ENCODE results near the gene IFT57. TPM values are rescaled to one million over a fixed set of nuclear protein-coding genes. Genes with fewer than 3 reads are reported as not detected.
A peak's percentile ranks its signal among the peaks of the same experiment; 100 is the strongest.

The IFT57 gene
- total RNA-seq, 1 donor from 2014 or later, result 31.4 TPM

DNA sequence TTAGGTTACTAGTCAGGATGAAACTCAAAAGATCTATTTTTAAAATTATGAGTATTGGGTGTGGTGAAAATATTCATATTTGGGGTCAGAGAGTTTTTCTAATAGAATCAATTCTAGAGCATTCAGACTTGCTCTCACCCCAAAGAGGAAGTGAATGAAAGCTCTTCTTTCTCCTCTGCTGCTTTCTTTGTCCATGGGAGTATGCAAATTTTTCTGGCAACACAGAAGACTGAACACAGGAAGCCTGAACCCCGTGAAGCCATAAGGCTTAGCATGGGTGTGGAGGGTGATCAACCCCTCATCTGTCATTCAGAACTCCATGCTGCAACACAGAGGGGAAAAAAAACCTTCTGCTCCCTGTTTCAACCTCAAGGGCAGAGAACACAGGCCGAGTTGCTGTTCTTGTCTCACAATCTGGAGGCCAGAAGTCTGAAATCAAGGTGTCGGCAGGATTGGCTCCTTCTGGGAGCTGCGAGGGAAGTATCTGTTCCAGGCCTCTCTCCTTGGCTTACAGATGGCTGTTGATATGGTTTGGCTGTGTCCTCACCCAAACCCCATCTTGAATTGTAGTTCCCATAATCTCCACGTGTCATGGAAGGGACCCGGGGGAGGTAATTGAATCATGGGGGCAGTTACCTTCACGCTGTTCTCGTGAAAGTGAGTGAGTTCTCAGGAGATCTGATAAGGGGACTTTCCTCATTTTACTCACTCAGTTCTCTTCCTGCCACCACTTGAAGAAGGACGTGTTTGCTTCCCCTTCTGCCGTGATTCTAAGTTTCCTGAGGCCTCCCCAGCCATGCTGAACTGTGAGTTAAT lies 97.7 kb downstream of the IFT57 start:
- Mint-ChIP-seq H3K27ac (ENCODE audit: unreplicated experiment) (peak overlapping the region; percentile 90), H3K9me3 (ENCODE audit: unreplicated experiment) (no peaks in the 10 kb centered on the region), H3K27me3 (ENCODE audit: unreplicated experiment) (peaks cover 3% of the 10 kb centered on the region), H3K4me3 (ENCODE audit: unreplicated experiment) (peak overlapping the region; percentile 76), H3K36me3 (ENCODE audit: low read depth, unreplicated experiment) (peaks cover 2% of the 10 kb centered on the region), H3K4me1 (ENCODE audit: unreplicated experiment) (peaks cover 54% of the 10 kb centered on the region)
- TF ChIP-seq, protein P1, sequence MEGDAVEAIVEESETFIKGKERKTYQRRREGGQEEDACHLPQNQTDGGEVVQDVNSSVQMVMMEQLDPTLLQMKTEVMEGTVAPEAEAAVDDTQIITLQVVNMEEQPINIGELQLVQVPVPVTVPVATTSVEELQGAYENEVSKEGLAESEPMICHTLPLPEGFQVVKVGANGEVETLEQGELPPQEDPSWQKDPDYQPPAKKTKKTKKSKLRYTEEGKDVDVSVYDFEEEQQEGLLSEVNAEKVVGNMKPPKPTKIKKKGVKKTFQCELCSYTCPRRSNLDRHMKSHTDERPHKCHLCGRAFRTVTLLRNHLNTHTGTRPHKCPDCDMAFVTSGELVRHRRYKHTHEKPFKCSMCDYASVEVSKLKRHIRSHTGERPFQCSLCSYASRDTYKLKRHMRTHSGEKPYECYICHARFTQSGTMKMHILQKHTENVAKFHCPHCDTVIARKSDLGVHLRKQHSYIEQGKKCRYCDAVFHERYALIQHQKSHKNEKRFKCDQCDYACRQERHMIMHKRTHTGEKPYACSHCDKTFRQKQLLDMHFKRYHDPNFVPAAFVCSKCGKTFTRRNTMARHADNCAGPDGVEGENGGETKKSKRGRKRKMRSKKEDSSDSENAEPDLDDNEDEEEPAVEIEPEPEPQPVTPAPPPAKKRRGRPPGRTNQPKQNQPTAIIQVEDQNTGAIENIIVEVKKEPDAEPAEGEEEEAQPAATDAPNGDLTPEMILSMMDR (IDR thresholded peaks at IDR 0.05; ENCODE audit: unreplicated experiment), result no peak
- DNase-seq (ENCODE audit: low spot score), result no peak

DNA sequence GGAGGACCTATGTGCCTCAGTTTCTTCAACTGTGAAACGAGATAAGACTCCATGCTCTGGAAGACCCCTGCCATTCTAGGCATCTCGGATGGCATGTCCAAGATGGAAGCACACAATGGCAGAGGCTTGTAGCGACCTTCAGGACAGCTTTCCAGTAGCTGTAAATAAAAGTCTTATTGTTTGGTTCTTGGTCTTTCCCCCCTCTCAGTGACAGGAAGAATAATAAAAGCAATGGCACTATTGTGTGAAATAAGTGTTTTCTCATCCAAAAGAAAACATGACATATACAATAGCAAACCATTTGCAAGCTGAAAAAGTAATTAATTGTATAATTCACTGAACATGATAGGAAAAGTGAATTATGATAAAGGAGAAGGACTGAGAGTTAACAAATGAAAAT lies 98.9 kb downstream of the IFT57 start:
- peaks cover 2% of the 10 kb centered on the region for H3K36me3 Mint-ChIP-seq (ENCODE audit: low read depth, unreplicated experiment)
- H3K27me3 Mint-ChIP-seq (ENCODE audit: unreplicated experiment), result peaks cover 6% of the 10 kb centered on the region
- peak overlapping the region; percentile 62 for H3K4me3 Mint-ChIP-seq (ENCODE audit: unreplicated experiment)
- H3K9me3 Mint-ChIP-seq (ENCODE audit: unreplicated experiment), result no peaks in the 10 kb centered on the region
- peak overlapping the region; percentile 90 for H3K27ac Mint-ChIP-seq (ENCODE audit: unreplicated experiment)
- peaks cover 49% of the 10 kb centered on the region for H3K4me1 Mint-ChIP-seq (ENCODE audit: unreplicated experiment)
- TF ChIP-seq, protein P1 (IDR thresholded peaks at IDR 0.05; ENCODE audit: unreplicated experiment), result no peak
- DNase-seq (ENCODE audit: low spot score), result no peak

DNA sequence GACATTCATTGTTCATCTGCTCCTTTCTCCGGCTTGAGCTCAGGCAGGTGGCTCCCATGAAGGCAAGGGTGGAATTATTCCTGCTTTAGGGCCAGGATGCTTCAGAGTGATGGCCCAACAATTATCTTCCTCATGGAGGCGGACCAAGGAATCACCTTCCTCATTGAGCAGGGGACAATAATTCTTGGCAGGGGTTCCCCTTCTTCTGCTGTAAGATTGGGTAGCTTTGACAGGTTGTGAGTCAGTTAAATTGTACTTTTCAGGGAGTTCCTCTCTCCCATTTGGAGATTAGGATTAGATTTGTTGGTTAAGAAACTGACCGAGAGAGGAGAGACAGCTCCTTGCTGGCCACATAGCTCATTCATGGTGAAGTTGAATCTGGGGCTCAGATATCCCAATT lies 99.9 kb downstream of the IFT57 start:
- H3K4me3 Mint-ChIP-seq (ENCODE audit: unreplicated experiment), result no peak overlapping the region
- no peak for DNase-seq (ENCODE audit: low spot score)
- peaks cover 6% of the 10 kb centered on the region for H3K27me3 Mint-ChIP-seq (ENCODE audit: unreplicated experiment)
- H3K9me3 Mint-ChIP-seq (ENCODE audit: unreplicated experiment), result no peaks in the 10 kb centered on the region
- H3K4me1 Mint-ChIP-seq (ENCODE audit: unreplicated experiment), result peaks cover 40% of the 10 kb centered on the region
- H3K27ac Mint-ChIP-seq (ENCODE audit: unreplicated experiment), result no peak overlapping the region
- TF ChIP-seq, protein P1 (IDR thresholded peaks at IDR 0.05; ENCODE audit: unreplicated experiment), result no peak
- H3K36me3 Mint-ChIP-seq (ENCODE audit: low read depth, unreplicated experiment), result peaks cover 2% of the 10 kb centered on the region

DNA sequence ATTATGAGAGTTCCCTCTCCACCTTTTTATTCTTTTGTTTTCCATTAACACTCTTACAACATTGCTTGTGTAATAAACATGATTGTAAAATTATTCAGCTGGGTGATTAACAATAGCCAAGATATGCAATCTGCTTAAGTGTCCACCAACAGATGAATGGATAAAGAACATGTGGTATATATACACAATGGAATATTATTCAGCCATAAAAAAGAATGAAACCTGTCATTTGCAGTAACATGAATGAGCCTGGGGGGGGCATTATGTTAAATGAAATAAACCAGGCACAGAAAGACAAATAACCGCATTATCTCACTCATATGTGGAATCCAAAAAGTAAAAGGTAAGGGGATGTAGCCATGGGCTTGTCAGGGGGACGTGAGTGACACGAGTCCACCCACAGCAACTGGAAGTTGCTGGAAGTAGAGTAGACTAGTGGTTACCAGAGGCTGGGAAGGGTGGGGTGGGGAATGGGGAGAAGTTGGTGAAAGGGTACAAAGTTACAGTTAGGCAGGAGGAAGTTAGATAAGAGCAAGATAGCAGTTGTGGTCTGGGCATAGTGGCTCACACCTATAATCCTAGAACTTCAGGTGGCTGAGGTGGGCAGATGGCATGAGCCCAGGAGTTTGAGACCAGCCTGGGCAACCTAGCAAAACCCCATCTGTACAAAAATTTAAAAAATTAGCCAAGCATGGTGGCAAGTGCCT lies 102.7 kb downstream of the IFT57 start:
- H3K27ac Mint-ChIP-seq (ENCODE audit: unreplicated experiment), result no peak overlapping the region
- H3K27me3 Mint-ChIP-seq (ENCODE audit: unreplicated experiment), result peaks cover 3% of the 10 kb centered on the region
- H3K4me3 Mint-ChIP-seq (ENCODE audit: unreplicated experiment), result peak overlapping the region; percentile 67
- TF ChIP-seq, protein P1 (IDR thresholded peaks at IDR 0.05; ENCODE audit: unreplicated experiment), result no peak
- H3K36me3 Mint-ChIP-seq (ENCODE audit: low read depth, unreplicated experiment), result peaks cover 2% of the 10 kb centered on the region
- no peaks in the 10 kb centered on the region for H3K9me3 Mint-ChIP-seq (ENCODE audit: unreplicated experiment)
- DNase-seq (ENCODE audit: low spot score), result no peak
- H3K4me1 Mint-ChIP-seq (ENCODE audit: unreplicated experiment), result peaks cover 24% of the 10 kb centered on the region

Measured in endothelial cell (in vitro differentiated cells).